Tibial artery (tissue), 4 donors: Measurements from ENCODE around the gene ANXA9.

Experiments
- DNase-seq, 2 donors: peaks; one replicate each; pipeline ENCODE4 v3.0.0-alpha.2; 2019
- H3K27ac ChIP-seq, 2 donors: fragments of 200-600 bp; sonication (generic) in 1 of 2; 1 replicate in 1 of 2; 2 replicates in 1 of 2; pipeline ENCODE4 v1.5.1; 2018 to 2019; ENCODE audit warnings: mild to moderate bottlenecking in 1 of 2
- H3K27me3 ChIP-seq, 2 donors: fragments of 200-600 bp; sonication (generic) in 1 of 2; one replicate each; pipeline versions ENCODE4 v1.5.1 to v1.6.0; 2016 to 2019
- H3K36me3 ChIP-seq, 3 donors: fragments of 200-600 bp; sonication (generic) in 2 of 3; one replicate each; pipeline ENCODE4 v1.5.1; 2016 to 2019; ENCODE audit warnings: mild to moderate bottlenecking in 2 of 3
- H3K4me1 ChIP-seq, 4 donors: fragments of 200-600 bp; sonication (generic) in 2 of 4; 1 replicate in 3 of 4; 2 replicates in 1 of 4; pipeline ENCODE4 v1.5.1; 2016 to 2019
- H3K4me3 ChIP-seq, 2 donors: fragments of 200-600 bp; sonication (generic) in 1 of 2; 1 replicate in 1 of 2; 2 replicates in 1 of 2; pipeline ENCODE4 v1.5.1; 2018 to 2019; ENCODE audit warnings: mild to moderate bottlenecking in 2 of 2
- H3K9me3 ChIP-seq, 3 donors: fragments of 200-600 bp; sonication (generic) in 1 of 3; one replicate each; pipeline ENCODE4 v1.5.1; 2016 to 2019
- CTCF ChIP-seq, 2 experiments: fragments of 200-600 bp in 1 of 2; fragments of 450-650 bp in 1 of 2; IDR thresholded peaks; one replicate each; pipeline ENCODE4 v1.5.1; 2017 to 2019; ENCODE audit warnings: antibody characterized with exemption in 2 of 2, mild to moderate bottlenecking in 1 of 2, moderate library complexity in 1 of 2
- intact Hi-C: fragments of 100-400 bp; cut with DNase I; formaldehyde crosslinking; loops from one replicate; pipeline ENCODE4 v1.15.0; 2023; ENCODE audit warnings: low total_unique reads

ANXA9 gene

GRCh38 chr1:150981805-150982712, at the start of gene ANXA9:
Gene ANXA9, plus strand, starts transcription at chr1:150982292. Its CDS starts 814 bp downstream, at chr1:150983106.
- no peaks in the 10 kb centered on the region for H3K9me3 ChIP-seq
- no peak within 1 kb of the TSS for H3K27ac ChIP-seq
- no peaks in the 10 kb centered on the region for H3K36me3 ChIP-seq
- no peak within 1 kb of the TSS for H3K4me3 ChIP-seq
- peaks cover 0 to 41% (median 26%) of the 10 kb centered on the region in 4 donors for H3K4me1 ChIP-seq
- DNase-seq = no peak
- intact Hi-C loops = no loop called here
- no peaks in the 10 kb centered on the region for H3K27me3 ChIP-seq
- TF ChIP-seq CTCF (IDR thresholded peaks at IDR 0.05) = no peak

- no peak for DNase-seq
- TF ChIP-seq CTCF (IDR thresholded peaks at IDR 0.05) = no peak
- no peak overlapping the region for H3K27ac ChIP-seq
- no peaks in the 10 kb centered on the region for H3K9me3 ChIP-seq
- H3K36me3 ChIP-seq = peaks cover 94 to 100% (median 98%) of the 10 kb centered on the region in 3 donors
- intact Hi-C loops = loop anchor here (2.0 kb wide), 1 partner anchor 20 kb away; no protein-coding TSS in a partner anchor
- no peak overlapping the region for H3K4me3 ChIP-seq
- H3K4me1 ChIP-seq = no peaks in the 10 kb centered on the region
- no peaks in the 10 kb centered on the region for H3K27me3 ChIP-seq
Observed at GRCh38 chr1:150944856-150945255, 37.2 kb upstream of the ANXA9 start.

- TF ChIP-seq CTCF (IDR thresholded peaks at IDR 0.05) = no peak
- Histone ChIP-seq H3K27me3 (no peaks in the 10 kb centered on the region), H3K9me3 (no peaks in the 10 kb centered on the region), H3K27ac (no peak overlapping the region), H3K4me3 (no peak overlapping the region), H3K4me1 (no peaks in the 10 kb centered on the region), H3K36me3 (peaks cover 47 to 96% (median 76%) of the 10 kb centered on the region in 3 donors)
- intact Hi-C loops = no loop called here
- no peak for DNase-seq
Observed at GRCh38 chr1:150954708-150955107, 27.4 kb upstream of the ANXA9 start.

GRCh38 chr1:150955280-150955679, 26.8 kb upstream of the ANXA9 start:
- no peaks in the 10 kb centered on the region for H3K4me1 ChIP-seq
- no peaks in the 10 kb centered on the region for H3K9me3 ChIP-seq
- no peaks in the 10 kb centered on the region for H3K27me3 ChIP-seq
- intact Hi-C loops = no loop called here
- peaks cover 53 to 96% (median 76%) of the 10 kb centered on the region in 3 donors for H3K36me3 ChIP-seq
- no peak for TF ChIP-seq CTCF (IDR thresholded peaks at IDR 0.05)
- no peak overlapping the region for H3K27ac ChIP-seq
- DNase-seq = no peak
- H3K4me3 ChIP-seq = no peak overlapping the region

- Histone ChIP-seq H3K4me1 (no peaks in the 10 kb centered on the region), H3K27me3 (no peaks in the 10 kb centered on the region), H3K27ac (no peak overlapping the region), H3K9me3 (no peaks in the 10 kb centered on the region), H3K36me3 (peaks cover 58 to 96% (median 77%) of the 10 kb centered on the region in 3 donors), H3K4me3 (no peak overlapping the region)
- no peak for TF ChIP-seq CTCF (IDR thresholded peaks at IDR 0.05)
- DNase-seq = no peak
- intact Hi-C loops = no loop called here
Observed at GRCh38 chr1:150957666-150958065, 24.4 kb upstream of the ANXA9 start.
